Muscle layer of duodenum (tissue), 2 donors: ENCODE results near the gene CCBE1.
"Not testable (repeated sequence)": the region's sequence is repeated elsewhere in the genome, so short reads cannot be mapped to it uniquely, and the experiment has no call there.

Experiments
- H3K27ac ChIP-seq: one replicate; pipeline ENCODE4 v1.7.0; 2013; ENCODE audit warnings: mild to moderate bottlenecking, low read length
- H3K27me3 ChIP-seq: one replicate; pipeline ENCODE4 v1.7.0; 2013; ENCODE audit warnings: low read depth, mild to moderate bottlenecking, control low read depth, low read length
- H3K36me3 ChIP-seq, 2 donors: one replicate each; pipeline ENCODE4 v1.7.0; 2013; ENCODE audit warnings: low read length in 2 of 2, control low read depth in 1 of 2, mild to moderate bottlenecking in 1 of 2; ENCODE audit not compliant: insufficient read depth in 2 of 2, control insufficient read depth in 1 of 2
- H3K4me1 ChIP-seq, 2 donors: one replicate each; pipeline ENCODE4 v1.7.0; 2013; ENCODE audit warnings: low read length in 2 of 2, mild to moderate bottlenecking in 2 of 2, control low read depth in 1 of 2, moderate library complexity in 1 of 2; ENCODE audit not compliant: insufficient read depth in 2 of 2, control insufficient read depth in 1 of 2
- H3K4me3 ChIP-seq, 2 donors: one replicate each; pipeline ENCODE4 v1.7.0; 2013; ENCODE audit warnings: low read length in 2 of 2, low read depth in 1 of 2, mild to moderate bottlenecking in 1 of 2
- H3K9me3 ChIP-seq, 2 donors: one replicate each; pipeline ENCODE4 v1.7.0; 2013; ENCODE audit warnings: low read length in 2 of 2, control low read depth in 1 of 2, mild to moderate bottlenecking in 1 of 2; ENCODE audit not compliant: control insufficient read depth in 1 of 2
- donor health status: healthy.

The CCBE1 gene

DNA sequence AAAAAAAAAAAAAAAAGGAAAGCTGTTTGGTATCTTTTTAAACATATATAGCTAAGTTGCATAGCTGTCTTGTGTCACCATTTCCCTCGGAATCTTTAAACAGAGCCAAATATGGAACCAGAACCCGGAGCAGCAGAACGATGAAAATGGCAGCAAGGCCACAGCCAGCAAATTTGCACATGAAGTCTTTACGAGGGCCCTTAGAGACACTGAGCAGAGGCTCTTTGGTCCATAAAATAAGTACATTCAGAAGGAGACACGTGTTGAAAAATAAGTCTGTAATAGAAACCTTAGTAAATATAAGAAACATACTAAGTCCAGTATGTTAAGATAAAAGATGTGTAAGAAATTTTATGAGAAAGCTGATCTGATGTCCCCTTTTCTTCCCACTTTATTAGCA, 16.2 kb downstream of the CCBE1 start:
- H3K27ac ChIP-seq = no peak overlapping the region
- no peak overlapping the region for H3K4me3 ChIP-seq
- H3K9me3 ChIP-seq = no peaks in the 10 kb centered on the region
- H3K4me1 ChIP-seq = peaks cover 0 to 6% of the 10 kb centered on the region in 2 donors
- no peaks in the 10 kb centered on the region for H3K36me3 ChIP-seq
- no peaks in the 10 kb centered on the region for H3K27me3 ChIP-seq

DNA sequence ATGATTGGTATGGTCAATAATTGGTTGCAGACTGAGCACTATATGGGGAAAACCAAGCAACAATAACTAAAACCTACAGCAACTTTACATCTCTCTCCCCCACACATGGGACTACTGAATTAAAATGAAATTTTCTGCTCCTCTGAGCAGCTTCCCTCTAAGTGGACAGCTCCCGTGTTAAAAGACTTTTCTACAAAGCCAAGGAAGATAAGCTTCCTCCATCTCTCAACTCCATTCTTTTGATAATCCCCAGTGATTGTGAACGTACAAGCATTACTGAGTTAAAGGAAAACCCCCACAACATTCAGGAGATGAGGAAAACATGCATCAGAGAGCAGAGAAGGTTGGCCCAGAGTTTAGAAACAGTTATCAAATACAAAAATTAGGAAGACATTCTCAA, 21.9 kb downstream of the CCBE1 start:
- Histone ChIP-seq H3K36me3 (no peaks in the 10 kb centered on the region), H3K27me3 (no peaks in the 10 kb centered on the region), H3K27ac (no peak overlapping the region), H3K9me3 (no peaks in the 10 kb centered on the region), H3K4me3 (no peak overlapping the region), H3K4me1 (peaks cover 0 to 13% of the 10 kb centered on the region in 2 donors)

DNA sequence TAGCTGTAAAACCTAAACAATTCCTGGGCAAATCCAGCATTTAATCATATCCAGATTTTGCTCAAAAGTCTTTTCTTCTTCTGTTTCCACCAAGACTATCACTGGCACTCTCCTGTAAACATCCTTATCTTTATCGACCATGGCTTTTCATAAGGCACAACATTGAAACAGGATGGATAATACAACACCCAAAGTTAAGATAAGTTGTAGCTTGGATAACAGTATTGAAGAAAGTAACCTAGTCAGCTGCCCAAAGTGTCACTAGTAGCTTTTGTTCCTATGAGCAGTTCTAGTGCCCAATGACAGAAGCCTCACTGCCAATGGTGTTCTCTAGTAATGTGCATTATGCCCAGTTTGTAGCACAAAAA, 22.3 kb downstream of the CCBE1 start:
- Histone ChIP-seq H3K27me3 (no peaks in the 10 kb centered on the region), H3K9me3 (no peaks in the 10 kb centered on the region), H3K36me3 (no peaks in the 10 kb centered on the region), H3K4me1 (peaks cover 0 to 13% of the 10 kb centered on the region in 2 donors), H3K27ac (no peak overlapping the region), H3K4me3 (no peak overlapping the region)

DNA sequence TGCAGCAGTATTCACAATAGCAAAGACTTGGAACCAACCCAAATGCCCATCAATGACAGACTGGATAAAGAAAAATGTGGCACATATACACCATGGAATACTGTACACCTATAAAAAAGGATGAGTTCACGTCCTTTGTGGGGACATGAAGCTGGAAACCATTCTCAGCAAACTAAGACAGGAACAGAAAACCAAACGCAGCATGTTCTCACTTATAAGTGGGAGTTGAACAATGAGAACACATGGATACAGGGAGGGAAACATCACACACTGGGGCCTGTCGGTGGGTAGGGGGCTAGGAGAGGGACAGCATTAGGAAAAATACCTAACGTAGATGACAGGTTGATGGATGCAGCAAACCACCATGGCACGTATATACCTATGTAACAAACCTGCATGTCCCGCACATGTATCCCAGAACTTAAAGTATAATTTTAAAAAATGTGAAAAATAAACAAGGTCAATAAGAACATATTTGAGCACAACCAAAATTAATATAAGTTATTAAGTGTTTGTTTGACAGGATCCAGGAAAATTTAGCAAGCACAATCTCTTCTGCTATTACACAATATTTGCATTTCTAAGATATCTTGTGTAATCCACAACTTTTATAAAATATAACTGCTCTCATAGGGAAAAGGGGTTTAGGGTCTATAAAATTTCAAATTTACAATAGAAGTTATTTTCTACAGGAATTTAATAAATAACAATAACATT, 22.9 kb downstream of the CCBE1 start:
- peaks cover 0 to 13% of the 10 kb centered on the region in 2 donors for H3K4me1 ChIP-seq
- no peaks in the 10 kb centered on the region for H3K9me3 ChIP-seq

DNA sequence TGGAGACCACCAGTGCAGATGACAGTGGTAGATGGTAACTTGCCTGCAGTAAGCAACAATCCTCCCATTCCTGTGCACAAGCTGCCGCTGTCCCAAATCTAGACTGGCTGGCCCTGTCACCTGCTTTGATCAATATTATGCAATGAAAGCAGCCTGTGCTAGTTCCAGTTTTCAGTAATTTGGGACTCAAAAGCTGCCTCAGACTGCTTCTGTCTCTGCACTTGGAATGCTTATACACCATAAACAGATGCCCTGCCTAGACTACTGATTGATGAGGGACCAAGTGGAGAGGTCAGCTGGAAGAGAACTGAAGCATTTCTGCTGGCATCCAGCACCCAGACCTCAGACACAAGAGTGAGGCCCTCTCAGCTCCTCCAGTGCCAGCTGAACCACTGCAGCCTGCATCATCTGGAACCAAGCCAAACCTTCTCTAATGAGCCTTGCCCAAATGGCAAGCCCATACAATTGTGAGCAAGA, 24.9 kb downstream of the CCBE1 start:
- no peak overlapping the region for H3K4me3 ChIP-seq
- H3K36me3 ChIP-seq = no peaks in the 10 kb centered on the region
- H3K4me1 ChIP-seq = peaks cover 0 to 13% of the 10 kb centered on the region in 2 donors
- no peaks in the 10 kb centered on the region for H3K9me3 ChIP-seq
- H3K27me3 ChIP-seq = no peaks in the 10 kb centered on the region
- no peak overlapping the region for H3K27ac ChIP-seq

More for the DNA sequence above, 22.9 kb downstream of the CCBE1 start:
- no peaks in the 10 kb centered on the region for H3K36me3 ChIP-seq
- H3K27me3 ChIP-seq = no peaks in the 10 kb centered on the region
- H3K27ac ChIP-seq = no peak overlapping the region
- H3K4me3 ChIP-seq = no peak overlapping the region

DNA sequence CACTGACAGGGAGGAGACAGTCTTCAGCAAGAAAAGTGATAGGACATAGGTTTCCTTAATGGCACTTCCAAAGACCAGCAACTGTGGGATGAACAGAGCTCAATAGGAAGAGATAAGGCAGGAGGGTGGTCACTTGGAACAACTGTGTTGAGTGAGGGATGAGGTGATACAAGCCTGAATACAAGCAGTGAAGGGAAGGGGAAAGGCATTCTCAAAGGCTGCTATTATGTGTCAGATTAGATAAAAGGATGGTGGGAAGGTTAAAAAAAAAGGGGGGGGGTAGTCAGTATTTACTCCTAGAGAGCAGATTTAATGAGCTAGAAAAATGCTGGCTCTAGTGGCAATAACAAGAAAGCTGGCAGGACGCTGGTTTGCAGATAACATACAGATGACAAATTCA, 25.7 kb downstream of the CCBE1 start:
- Histone ChIP-seq H3K4me3 (no peak overlapping the region), H3K4me1 (peaks cover 0 to 13% of the 10 kb centered on the region in 2 donors), H3K36me3 (no peaks in the 10 kb centered on the region), H3K27ac (no peak overlapping the region), H3K9me3 (no peaks in the 10 kb centered on the region), H3K27me3 (no peaks in the 10 kb centered on the region)

DNA sequence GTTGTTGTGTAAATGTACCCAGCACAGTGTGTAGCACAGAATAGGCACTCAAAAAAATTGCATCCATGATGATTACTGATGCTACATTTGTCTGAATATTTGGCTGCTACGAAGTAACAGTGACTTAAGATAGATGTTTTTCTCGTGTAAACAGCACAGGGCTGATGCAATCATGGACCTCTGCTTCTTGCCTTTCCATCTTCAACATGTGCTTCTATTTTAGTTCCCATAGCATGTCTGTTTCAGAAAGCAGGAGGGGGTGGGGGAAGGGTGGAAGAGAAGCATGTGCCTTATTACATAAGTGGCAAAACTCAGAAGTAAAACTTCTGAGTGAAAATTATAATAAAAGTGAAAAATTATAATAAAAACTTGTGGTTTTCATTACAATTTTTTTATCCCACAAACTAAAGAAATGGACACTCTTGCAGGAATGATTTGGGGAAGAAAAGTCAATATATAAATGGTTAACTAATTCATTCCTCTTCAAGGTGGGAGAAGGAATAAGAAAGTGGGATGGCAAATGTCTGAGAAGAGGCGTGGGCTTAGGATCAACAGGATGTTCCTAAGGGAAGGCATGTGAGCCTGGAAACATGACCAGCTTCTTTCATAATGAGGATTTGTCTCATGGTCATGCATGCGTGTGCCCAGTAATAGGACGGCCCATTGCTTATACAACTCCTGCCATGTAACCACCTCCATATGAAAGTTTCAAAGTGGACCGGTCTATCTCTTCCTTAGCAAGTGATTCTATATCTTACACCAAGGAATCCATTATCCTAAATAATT, 27.2 kb downstream of the CCBE1 start:
- Histone ChIP-seq H3K9me3 (no peaks in the 10 kb centered on the region), H3K27ac (no peak overlapping the region), H3K36me3 (no peaks in the 10 kb centered on the region), H3K4me1 (peaks cover 0 to 17% of the 10 kb centered on the region in 2 donors), H3K4me3 (no peak overlapping the region), H3K27me3 (no peaks in the 10 kb centered on the region)

DNA sequence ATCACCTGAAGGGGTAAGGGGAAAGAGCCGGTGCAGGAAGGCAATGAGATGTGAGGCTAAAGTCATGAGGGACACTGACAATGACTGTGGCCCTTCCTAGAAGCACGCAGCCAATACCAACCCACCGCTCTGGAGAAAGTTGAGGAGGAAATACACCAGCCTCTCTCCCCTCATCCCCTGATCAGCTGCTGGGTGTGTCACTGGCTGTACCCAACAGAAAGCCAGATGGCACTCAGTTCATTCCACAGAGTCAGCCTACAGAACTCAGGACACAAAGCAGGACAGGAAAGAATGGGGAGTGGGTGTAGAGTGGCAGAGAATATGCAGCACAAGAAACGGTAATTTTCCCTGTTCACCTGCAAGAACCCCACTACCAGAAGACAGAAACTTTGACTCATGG, 29.7 kb downstream of the CCBE1 start:
- Histone ChIP-seq H3K4me1 (peaks cover 0 to 18% of the 10 kb centered on the region in 2 donors), H3K4me3 (no peak overlapping the region), H3K27ac (no peak overlapping the region), H3K27me3 (no peaks in the 10 kb centered on the region), H3K9me3 (no peaks in the 10 kb centered on the region), H3K36me3 (no peaks in the 10 kb centered on the region)

DNA sequence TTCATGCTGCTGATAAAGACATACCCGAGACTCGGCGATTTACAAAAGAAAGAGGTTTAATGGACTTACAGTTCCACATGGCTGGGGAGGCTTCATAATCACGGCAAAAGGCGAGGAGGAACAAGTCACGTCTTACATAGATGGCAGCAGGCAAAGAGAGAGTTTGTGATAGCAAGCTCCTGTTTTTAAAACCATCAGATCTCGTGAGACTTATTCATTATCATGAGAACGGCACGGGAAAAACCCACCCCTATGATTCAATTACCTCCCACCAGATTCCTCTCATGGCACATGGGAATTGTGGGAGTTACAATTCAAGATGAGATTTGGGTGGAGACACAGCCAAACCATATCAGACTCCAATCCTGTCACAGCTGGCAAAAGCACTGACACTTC, 31.2 kb downstream of the CCBE1 start:
- H3K36me3 ChIP-seq, H3K4me3 ChIP-seq, H3K27ac ChIP-seq, H3K4me1 ChIP-seq, H3K27me3 ChIP-seq, H3K9me3 ChIP-seq: not testable (repeated sequence)

DNA sequence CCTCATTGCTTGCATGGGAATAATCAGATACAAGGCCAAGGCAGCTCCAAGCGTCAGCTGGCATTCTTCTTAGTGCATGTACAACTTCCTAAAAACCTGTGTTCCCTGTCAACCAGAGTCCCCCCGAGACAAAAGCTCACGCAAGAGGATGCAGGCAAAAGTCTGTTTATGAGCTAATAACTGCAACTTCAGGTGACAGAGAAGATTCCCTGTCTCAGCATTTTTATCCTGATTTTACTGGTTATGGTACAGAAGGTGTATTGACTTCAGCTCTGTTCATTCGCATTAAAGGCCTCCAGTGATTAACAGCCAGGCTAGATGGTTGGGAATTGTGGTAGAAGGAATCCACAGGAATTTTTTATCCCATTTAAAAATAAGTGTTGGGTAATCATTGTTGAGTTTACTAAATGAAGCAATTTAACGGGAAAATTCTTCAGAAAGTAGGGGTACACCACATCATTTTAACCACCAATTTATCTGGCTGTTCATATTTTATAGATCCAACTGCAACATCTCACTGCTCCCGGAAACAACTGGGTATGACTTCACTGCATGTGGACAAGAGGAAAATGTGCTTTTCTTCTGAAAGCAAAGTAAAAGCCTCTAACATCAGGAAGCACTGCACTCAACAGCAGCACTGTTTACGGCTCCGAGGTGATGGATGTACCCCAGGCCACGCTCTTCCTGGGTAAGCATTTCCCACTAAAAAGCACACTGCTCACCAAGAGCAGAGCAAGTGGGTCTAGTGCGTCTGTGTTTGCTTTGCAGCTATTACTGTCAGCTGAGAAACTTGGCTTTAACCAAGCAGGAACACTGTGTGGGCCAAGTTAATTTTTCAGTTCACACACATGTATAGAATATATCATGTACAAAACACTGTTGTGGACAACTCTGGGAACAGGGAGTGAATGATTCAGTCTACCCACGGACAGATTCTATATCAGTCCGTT, 31.9 kb downstream of the CCBE1 start:
- H3K4me3 ChIP-seq = peak overlapping the region in 1 of 2 donors; percentile 24
- H3K4me1 ChIP-seq = peaks cover 0 to 6% of the 10 kb centered on the region in 2 donors
- H3K36me3 ChIP-seq = peaks cover 0 to 2% of the 10 kb centered on the region in 2 donors
- no peak overlapping the region for H3K27ac ChIP-seq
- no peaks in the 10 kb centered on the region for H3K9me3 ChIP-seq
- no peaks in the 10 kb centered on the region for H3K27me3 ChIP-seq

DNA sequence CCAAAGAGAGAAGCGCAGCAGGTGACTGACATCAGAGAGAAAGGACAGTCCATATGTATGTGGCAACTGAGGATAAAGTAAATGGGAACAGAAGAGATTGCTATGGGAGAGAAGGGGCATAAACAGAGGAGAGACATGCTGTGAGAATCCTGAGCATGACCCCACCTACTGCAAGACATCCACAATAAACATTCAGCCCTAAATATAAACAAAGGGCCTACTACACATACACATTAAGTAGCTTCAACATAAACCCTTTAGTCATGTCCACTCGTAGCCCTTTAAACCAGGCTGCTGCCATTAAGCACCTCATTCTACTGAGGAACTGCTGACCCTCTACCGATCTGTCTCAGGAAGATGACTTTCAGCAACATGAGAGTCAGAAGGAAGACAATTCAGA, 32.9 kb downstream of the CCBE1 start:
- H3K36me3 ChIP-seq = peaks cover 0 to 5% of the 10 kb centered on the region in 2 donors
- H3K27me3 ChIP-seq = no peaks in the 10 kb centered on the region
- H3K9me3 ChIP-seq = no peaks in the 10 kb centered on the region
- H3K27ac ChIP-seq = no peak overlapping the region
- H3K4me1 ChIP-seq = peaks cover 0 to 6% of the 10 kb centered on the region in 2 donors
- H3K4me3 ChIP-seq = no peak overlapping the region
